Fibroblast of lung (primary cell): ENCODE measurements around the gene LY6G6F.

Source experiments
- CTCF ChIP-seq, 2 donors: IDR thresholded peaks in 1 of 2; conservative IDR thresholded peaks in 1 of 2; 1 replicate in 1 of 2; 2 replicates in 1 of 2; pipeline ENCODE4 v1.5.1; 2011 to 2012; ENCODE audit warnings: low read length in 2 of 2, control low read depth in 1 of 2, inconsistent platforms in 1 of 2, low read depth in 1 of 2, mild to moderate bottlenecking in 1 of 2
- EZH2 ChIP-seq: IDR thresholded peaks from 2 replicates; pipeline ENCODE4 v1.5.1; 2012; ENCODE audit warnings: low read length, control low read depth, mild to moderate bottlenecking; ENCODE audit errors: missing control alignments

GRCh38 chr6:31721351-31722020 lies 14.8 kb downstream of the LY6G6F start, which contains the start of gene LY6G6C:
- TF ChIP-seq EZH2, result no peak
- TF ChIP-seq CTCF (conservative IDR thresholded peaks at IDR 0.05 in 1 of 2, IDR thresholded peaks at IDR 0.05 in 1 of 2; ENCODE audit: low read depth in 1 of 2, low read length in 2 of 2), result no peak
